SK-N-MC (cell line): ENCODE results near the gene CADPS.

Experiments used
- EZH2 ChIP-seq: fragments of 200-600 bp; sonication (generic); IDR thresholded peaks from one replicate; pipeline ENCODE4 v1.6.1; 2017; ENCODE audit warnings: antibody characterized with exemption
- FOXP2 ChIP-seq: optimal IDR thresholded peaks from 2 replicates; pipeline ENCODE3; 2011; ENCODE audit warnings: mild to moderate bottlenecking, moderate library complexity; ENCODE audit not compliant: insufficient read depth; ENCODE audit errors: extremely low read length, control extremely low read depth
- POLR2AphosphoS5 ChIP-seq: IDR thresholded peaks from 2 replicates; pipeline ENCODE4 v1.6.1; 2012; ENCODE audit warnings: mild to moderate bottlenecking, low read depth, low read length, borderline replicate concordance

DNA sequence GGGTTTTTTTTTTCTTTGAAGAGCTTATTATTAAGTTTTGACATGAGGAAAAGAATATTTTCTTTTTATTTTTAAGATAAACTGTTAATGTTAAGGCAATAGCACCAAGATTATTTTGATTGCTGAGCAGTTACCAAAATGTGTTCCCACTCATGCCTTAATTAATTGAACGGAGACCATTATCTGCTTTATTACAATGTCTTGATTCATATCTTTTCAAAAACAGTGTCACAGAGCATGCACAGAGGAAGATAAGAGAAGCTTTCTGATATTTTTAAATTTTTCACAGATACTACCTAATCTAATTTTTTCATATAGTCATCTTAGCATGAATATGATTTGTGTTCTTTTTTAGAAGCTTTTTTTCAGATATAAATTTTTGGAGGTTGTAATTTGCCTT is 395.2 kb downstream of the CADPS start:
- no peak for TF ChIP-seq POLR2AphosphoS5
- no peak for TF ChIP-seq EZH2
- TF ChIP-seq FOXP2: no peak
